ENCODE measurements around the gene USP33. TPM values are rescaled to one million over a fixed set of nuclear protein-coding genes. Genes with fewer than 3 reads are reported as not detected.

The USP33 gene
- total and polyA plus RNA-seq, 2 of the 13 experiments (the other 11 are each of a cell fraction or from before 2014, with no cell fraction given): 32.0 to 49.1 TPM

GRCh38 chr1:77655431-77655974 lies 104.1 kb downstream of the USP33 start (continued):
- no peak for TF ChIP-seq ZNF251 (CRISPR knock-in tag; IDR thresholded peaks at IDR 0.05)
- no peak for TF ChIP-seq ZNF784 (CRISPR knock-in tag; IDR thresholded peaks at IDR 0.05; ENCODE audit: borderline replicate concordance)
- TF ChIP-seq ZNF451 (CRISPR knock-in tag; IDR thresholded peaks at IDR 0.05): no peak
- no peak for TF ChIP-seq ZBTB39 (CRISPR knock-in tag; IDR thresholded peaks at IDR 0.05)
- no peak for TF ChIP-seq SAFB2 (CRISPR knock-in tag; IDR thresholded peaks at IDR 0.05; ENCODE audit: borderline replicate concordance, low read depth)
- TF ChIP-seq ZNF382 (CRISPR knock-in tag; IDR thresholded peaks at IDR 0.05; ENCODE audit: borderline replicate concordance): no peak
- TF ChIP-seq ZBTB10 (CRISPR knock-in tag; IDR thresholded peaks at IDR 0.05; ENCODE audit: borderline replicate concordance): no peak
- no peak for TF ChIP-seq ZNF281 (CRISPR knock-in tag; IDR thresholded peaks at IDR 0.05; ENCODE audit: borderline replicate concordance)
- no peak for TF ChIP-seq FOXO1 (CRISPR knock-in tag; IDR thresholded peaks at IDR 0.05)
- TF ChIP-seq ZNF772 (CRISPR knock-in tag; IDR thresholded peaks at IDR 0.05): no peak
- TF ChIP-seq ZNF556 (CRISPR knock-in tag; IDR thresholded peaks at IDR 0.05; ENCODE audit: borderline replicate concordance): no peak
- TF ChIP-seq GMEB2 (CRISPR knock-in tag; IDR thresholded peaks at IDR 0.05; ENCODE audit: low read depth): no peak
- no peak for TF ChIP-seq MBNL3 (CRISPR knock-in tag; conservative IDR thresholded peaks at IDR 0.05)
- no peak for TF ChIP-seq HNRNPH1 (optimal IDR thresholded peaks at IDR 0.05; ENCODE audit: low read depth, low read length)
- no peak for TF ChIP-seq ZFP62 (CRISPR knock-in tag; IDR thresholded peaks at IDR 0.05)
- peak; percentile 22; the same call in 1 of the 2 replicates for TF ChIP-seq ZNF644 (CRISPR knock-in tag; IDR thresholded peaks at IDR 0.05; ENCODE audit: low read depth)
- TF ChIP-seq ZNF362 (CRISPR knock-in tag; IDR thresholded peaks at IDR 0.05; ENCODE audit: borderline replicate concordance): no peak
- TF ChIP-seq HNF4A (CRISPR knock-in tag; IDR thresholded peaks at IDR 0.05): peak; percentile 67
- no peak for TF ChIP-seq POLR2G (IDR thresholded peaks at IDR 0.05; ENCODE audit: low read depth, low read length)
